Esophagus muscularis mucosa (tissue), 4 donors: ENCODE data around the gene YY1. TPM values are rescaled to one million over a fixed set of nuclear protein-coding genes. Genes with fewer than 3 reads are reported as not detected.
"Not testable (repeated sequence)": the region's sequence is repeated elsewhere in the genome, so short reads cannot be mapped to it uniquely, and the experiment has no call there.

ENCODE experiments used
- DNase-seq: peaks from one replicate; pipeline ENCODE4 v3.0.0-alpha.2; 2017; ENCODE audit errors: extremely low spot score
- H3K27ac ChIP-seq, 4 donors: fragments of 200-600 bp; sonication (generic); replicated peaks in 1 of 4; 1 replicate in 3 of 4; 2 replicates in 1 of 4; pipeline ENCODE4 v1.5.1; 2016 to 2019; ENCODE audit warnings: mild to moderate bottlenecking in 1 of 4
- H3K27me3 ChIP-seq, 4 donors: fragments of 200-600 bp; sonication (generic); one replicate each; pipeline versions ENCODE4 v1.5.1 to v1.6.0; 2016 to 2019
- H3K36me3 ChIP-seq, 4 donors: fragments of 200-600 bp; sonication (generic); one replicate each; pipeline ENCODE4 v1.5.1; 2016 to 2019
- H3K4me1 ChIP-seq, 4 donors: fragments of 200-600 bp; sonication (generic); one replicate each; pipeline ENCODE4 v1.5.1; 2016 to 2019
- H3K4me3 ChIP-seq, 4 donors: fragments of 200-600 bp; sonication (generic); 1 replicate in 2 of 4; 2 replicates in 2 of 4; pipeline ENCODE4 v1.5.1; 2016 to 2019; ENCODE audit warnings: mild to moderate bottlenecking in 4 of 4, moderate library complexity in 1 of 4
- H3K9me3 ChIP-seq, 4 donors: fragments of 200-600 bp; sonication (generic); 1 replicate in 3 of 4; 2 replicates in 1 of 4; pipeline ENCODE4 v1.5.1; 2016 to 2019
- CTCF ChIP-seq, 3 experiments: fragments of 200-600 bp in 2 of 3; fragments of 450-650 bp in 1 of 3; sonication (generic) in 2 of 3; IDR thresholded peaks; one replicate each; pipeline ENCODE4 v1.5.1; 2017 to 2019; ENCODE audit warnings: antibody characterized with exemption in 3 of 3, mild to moderate bottlenecking in 2 of 3, moderate library complexity in 1 of 3
- EP300 ChIP-seq: sonication (generic); formaldehyde crosslinking; IDR thresholded peaks from one replicate; pipeline ENCODE4 v1.6.1; 2017; ENCODE audit warnings: antibody characterized with exemption
- POLR2A ChIP-seq: fragments of 450-650 bp; IDR thresholded peaks from one replicate; pipeline ENCODE4 v1.6.1; 2017; ENCODE audit warnings: antibody characterized with exemption, moderate library complexity, mild to moderate bottlenecking, low read depth
- POLR2AphosphoS5 ChIP-seq, 2 donors: sonication (generic); formaldehyde crosslinking; IDR thresholded peaks; one replicate each; pipeline ENCODE4 v1.6.1; 2017; ENCODE audit warnings: antibody characterized with exemption in 2 of 2
- WGBS: methylation state at CpG from one replicate; pipeline ENCODE4 v1.1.5; 2018; 5-methylcytosine and 5-hydroxymethylcytosine counted together
- intact Hi-C: fragments of 100-400 bp; cut with DNase I; formaldehyde crosslinking; loops from one replicate; pipeline ENCODE4 v1.15.1; 2023
- total RNA-seq, 4 donors: library from RNA; depleted of rRNA; stranded (reverse); fragments of >200 nt; gene quantifications; one replicate each; pipeline versions ENCODE4 v1.1.0 to v1.2.1, GENCODE V29; 2016

Gene YY1
- total RNA-seq, 4 donors from 2014 or later, result 54.8 to 83.4 (median 62.7) TPM

DNA sequence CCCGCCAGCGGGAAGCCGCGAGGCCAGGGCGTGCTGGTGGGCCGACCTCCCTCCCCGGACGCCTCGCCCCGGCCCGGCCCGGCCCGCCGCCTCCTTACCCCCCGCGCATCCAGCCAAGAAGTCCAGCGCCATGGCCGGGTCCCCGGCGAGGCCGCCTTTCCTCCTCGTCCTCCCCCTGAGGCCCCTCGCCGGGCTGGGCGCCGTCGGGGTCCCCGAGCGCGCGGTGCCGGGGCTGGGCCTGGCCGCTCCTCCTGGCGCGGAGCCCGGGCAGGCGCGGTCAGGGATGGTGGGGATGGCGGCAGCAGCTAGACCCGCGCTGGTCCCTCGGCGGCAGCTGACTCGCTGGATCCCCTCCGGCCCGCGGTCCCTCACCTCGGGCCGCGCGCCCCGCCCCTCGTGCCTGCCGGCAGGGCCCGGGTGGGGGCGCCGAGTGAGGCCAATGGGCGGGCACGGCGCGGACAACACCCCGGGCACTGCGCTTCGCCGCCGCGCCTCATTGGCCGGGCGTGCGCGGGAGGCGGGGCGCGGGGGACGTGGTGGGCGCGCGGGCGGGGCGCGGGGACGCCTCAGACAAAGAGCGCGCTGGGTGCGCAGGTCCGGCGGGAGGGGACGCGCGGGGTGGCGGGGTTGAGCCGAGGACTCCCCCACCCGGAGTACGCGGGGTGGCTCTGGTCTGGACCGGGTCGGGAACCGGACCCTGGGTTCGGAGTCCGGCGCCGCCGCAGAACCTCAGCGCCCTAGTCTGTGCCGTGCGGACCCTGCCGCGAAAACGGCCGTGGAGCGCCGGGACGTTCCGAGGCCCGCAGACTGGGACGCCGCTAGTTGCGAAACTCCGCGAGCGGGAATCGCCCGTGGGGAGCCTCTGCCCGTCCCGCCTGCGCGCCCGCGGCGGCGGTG is 67.4 kb downstream of the YY1 start, which contains the start of gene SLC25A29:
TSS of gene SLC25A29 (minus strand) at position 344 of the 897 bp plus-strand sequence. CDS start at position 132, 212 bp downstream.
- Histone ChIP-seq H3K36me3 (no peaks in the 10 kb centered on the region), H3K27ac (peak within 1 kb of the TSS; percentile 89 to 93 (median 89)), H3K27me3 (no peaks in the 10 kb centered on the region), H3K4me3 (peak within 1 kb of the TSS; percentile 82 to 98 (median 88)), H3K9me3 (no peaks in the 10 kb centered on the region), H3K4me1 (peaks cover 31 to 73% (median 66%) of the 10 kb centered on the region in 4 donors)
- under 1% methylated on average over 31 of the region's 131 CpGs for WGBS
- no peak for TF ChIP-seq EP300
- peak; percentile 64 to 82 for TF ChIP-seq POLR2AphosphoS5 (IDR thresholded peaks at IDR 0.05)
- peak; percentile 52 for TF ChIP-seq POLR2A
- DNase-seq, result peak; percentile 95
- intact Hi-C loops, result loop anchor here (5.0 kb wide), 1 partner anchor 71 kb away; the partner anchor contains the start of gene WDR25

GRCh38 chr14:100306998-100307765 is 68.2 kb downstream of the YY1 start:
- peaks cover 31 to 69% (median 65%) of the 10 kb centered on the region in 4 donors for H3K4me1 ChIP-seq
- no peaks in the 10 kb centered on the region for H3K36me3 ChIP-seq
- 11% methylated on average over 9 of the region's 49 CpGs for WGBS
- TF ChIP-seq POLR2A, result no peak
- TF ChIP-seq CTCF (IDR thresholded peaks at IDR 0.05), result no peak
- no peak for TF ChIP-seq EP300
- TF ChIP-seq POLR2AphosphoS5 (IDR thresholded peaks at IDR 0.05), result no peak
- H3K4me3 ChIP-seq, result peak overlapping the region; percentile 82 to 98 (median 88)
- DNase-seq, result no peak
- H3K9me3 ChIP-seq, result no peaks in the 10 kb centered on the region
- H3K27me3 ChIP-seq, result no peaks in the 10 kb centered on the region
- peak overlapping the region; percentile 89 to 93 (median 89) for H3K27ac ChIP-seq
- intact Hi-C loops, result loop anchor here (5.0 kb wide), 1 partner anchor 70 kb away; the partner anchor contains the start of gene WDR25

DNA sequence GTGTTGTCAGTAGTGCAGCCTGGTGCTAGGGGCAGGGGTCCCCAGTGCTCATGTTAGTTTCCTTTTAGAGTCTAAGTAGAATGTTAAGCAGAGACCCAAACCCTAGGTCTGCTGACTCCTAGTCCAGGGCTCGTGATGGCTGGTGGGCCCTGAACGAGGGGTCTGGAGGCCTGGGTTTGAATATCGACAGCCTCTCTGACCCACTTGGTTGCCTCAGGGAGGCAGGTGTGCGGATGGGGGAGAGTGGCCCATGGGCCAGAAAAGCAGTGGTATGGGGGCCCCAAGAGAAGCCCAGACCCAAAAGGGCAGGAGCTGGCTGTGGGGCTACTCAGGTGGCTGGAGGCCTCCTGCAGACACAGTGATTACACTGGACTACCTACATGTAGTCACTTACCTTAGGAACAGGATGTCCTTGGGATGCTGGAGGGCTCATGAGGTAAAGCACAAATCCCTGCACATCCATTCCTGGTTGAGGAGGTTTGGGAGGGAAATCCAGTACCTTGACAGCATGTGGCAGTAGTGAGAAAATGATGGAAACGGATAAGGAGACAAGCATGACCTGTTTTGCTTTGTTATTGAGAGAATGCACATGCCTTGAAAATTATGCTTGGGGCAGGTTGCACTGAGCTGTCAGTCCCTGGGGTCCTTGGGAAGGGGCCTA is 69.0 kb downstream of the YY1 start:
- Histone ChIP-seq H3K27me3 (peaks cover 0 to under 1% (median 0%) of the 10 kb centered on the region in 4 donors), H3K9me3 (no peaks in the 10 kb centered on the region), H3K4me1 (peaks cover 28 to 62% (median 58%) of the 10 kb centered on the region in 4 donors), H3K4me3 (peak overlapping the region; percentile 82 to 98 (median 88)), H3K27ac (peak overlapping the region; percentile 89 to 93 (median 89)), H3K36me3 (no peaks in the 10 kb centered on the region)
- no peak for DNase-seq
- intact Hi-C loops, result loop anchor here (5.0 kb wide), 1 partner anchor 69 kb away; the partner anchor contains the start of gene WDR25
- WGBS, result 83% methylated on average over 5 of the region's 5 CpGs
- no peak for TF ChIP-seq POLR2AphosphoS5 (IDR thresholded peaks at IDR 0.05)
- no peak for TF ChIP-seq POLR2A
- TF ChIP-seq EP300, result no peak
- TF ChIP-seq CTCF (IDR thresholded peaks at IDR 0.05), result no peak

- peaks cover 28 to 57% (median 52%) of the 10 kb centered on the region in 4 donors for H3K4me1 ChIP-seq
- H3K9me3 ChIP-seq, H3K27me3 ChIP-seq, DNase-seq, H3K36me3 ChIP-seq, H3K4me3 ChIP-seq: not testable (repeated sequence)
- H3K27ac ChIP-seq, result peak overlapping the region in 1 of 4 donors; percentile 89
- 88% methylated on average over 6 of the region's 6 CpGs for WGBS
- intact Hi-C loops, result loop anchor here (5.0 kb wide), 1 partner anchor 69 kb away; the partner anchor contains the start of gene WDR25
These were observed 69.5 kb downstream of the YY1 start for GRCh38 chr14:100308427-100308792.

- H3K27ac ChIP-seq, result peak overlapping the region in 3 of 4 donors; percentile 2 to 35 (median 23)
- 77% methylated on average over 6 of the region's 8 CpGs for WGBS
These were observed 70.2 kb downstream of the YY1 start for GRCh38 chr14:100309028-100309737.

GRCh38 chr14:100312110-100312876 is 73.3 kb downstream of the YY1 start:
- intact Hi-C loops, DNase-seq: not testable (repeated sequence)
- WGBS, result 34% methylated on average over 18 of the region's 18 CpGs

More at GRCh38 chr14:100309028-100309737, 70.2 kb downstream of the YY1 start:
- Histone ChIP-seq H3K4me1 (peaks cover 26 to 49% (median 45%) of the 10 kb centered on the region in 4 donors), H3K36me3 (no peaks in the 10 kb centered on the region), H3K27me3 (peaks cover 0 to 5% (median 0%) of the 10 kb centered on the region in 4 donors), H3K9me3 (no peaks in the 10 kb centered on the region), H3K4me3 (no peak overlapping the region)
- no peak for DNase-seq
- TF ChIP-seq POLR2AphosphoS5 (IDR thresholded peaks at IDR 0.05) (peak in 1 of 2 donors; percentile 50), EP300 (no peak)
- intact Hi-C loops, result loop anchor here (5.0 kb wide), 1 partner anchor 68 kb away; the partner anchor contains the start of gene WDR25

More at GRCh38 chr14:100312110-100312876, 73.3 kb downstream of the YY1 start:
- not testable (repeated sequence) for H3K9me3 ChIP-seq, H3K27me3 ChIP-seq, H3K27ac ChIP-seq, H3K4me3 ChIP-seq, H3K36me3 ChIP-seq
- peaks cover 19 to 26% (median 22%) of the 10 kb centered on the region in 4 donors for H3K4me1 ChIP-seq
